ENCODE results near the gene CD38. TPM values are rescaled to one million over a fixed set of nuclear protein-coding genes. Genes with fewer than 3 reads are reported as not detected.

CD38 gene
- total RNA-seq, 1 experiment from 2014 or later = not detected

DNA sequence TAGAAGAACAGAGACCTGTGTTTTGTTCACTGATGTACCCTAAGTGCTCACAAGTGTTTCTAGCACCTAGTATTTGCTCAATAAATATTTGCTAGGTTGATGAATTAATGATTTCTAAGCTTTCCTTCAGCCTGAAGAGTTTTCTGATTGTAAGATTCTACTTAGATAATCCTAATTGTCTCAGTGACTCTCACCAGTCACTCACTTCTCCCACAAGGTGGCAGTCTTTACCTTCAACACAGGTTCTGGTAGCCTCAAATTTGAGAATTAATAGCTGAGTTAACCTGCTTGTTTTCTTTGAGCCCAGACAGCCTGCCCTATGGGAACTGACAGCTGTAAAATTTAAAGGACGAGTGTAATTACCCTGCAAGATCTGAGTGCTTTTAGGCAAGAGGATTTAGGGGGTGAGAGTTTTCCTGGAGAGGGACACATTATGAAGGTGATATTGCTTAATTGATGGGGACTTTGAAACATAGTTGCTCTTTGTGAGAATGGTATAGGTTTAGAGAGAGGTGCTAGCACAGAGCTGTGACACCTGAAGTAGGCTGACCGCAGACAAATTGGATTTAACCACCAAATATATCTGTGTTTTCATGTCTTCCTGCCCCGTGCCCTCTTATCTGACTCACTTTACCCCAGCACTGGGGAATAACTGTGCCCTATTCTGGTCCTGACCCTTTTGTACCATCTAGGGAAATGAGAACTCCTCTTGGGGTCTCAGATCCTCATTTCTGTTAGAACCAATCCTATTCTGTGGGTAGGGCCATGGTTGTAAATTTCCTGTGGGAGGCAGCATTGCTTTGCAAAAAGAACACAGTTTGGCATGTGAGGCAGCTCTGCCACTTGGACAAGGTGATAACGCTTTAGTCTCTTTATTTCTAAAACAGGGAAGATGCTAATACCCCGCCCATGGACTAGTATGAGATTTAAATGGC lies 27.7 kb downstream of the CD38 start:
- ChIA-PET POLR2A (interaction anchor here (0.6 to 2.5 kb wide), 5 partner anchors 20 to 196 kb away, joined by 3 to 7 read pairs (median 5); no protein-coding TSS in a partner anchor), CTCF (interaction anchor here (0.6 to 8.9 kb wide), 78 partner anchors 12 to 1526 kb away, joined by 3 to 148 read pairs (median 4); partner anchors contain the start of genes CC2D2A, FGFBP1 and FGFBP2)
- TF ChIP-seq, protein P1, sequence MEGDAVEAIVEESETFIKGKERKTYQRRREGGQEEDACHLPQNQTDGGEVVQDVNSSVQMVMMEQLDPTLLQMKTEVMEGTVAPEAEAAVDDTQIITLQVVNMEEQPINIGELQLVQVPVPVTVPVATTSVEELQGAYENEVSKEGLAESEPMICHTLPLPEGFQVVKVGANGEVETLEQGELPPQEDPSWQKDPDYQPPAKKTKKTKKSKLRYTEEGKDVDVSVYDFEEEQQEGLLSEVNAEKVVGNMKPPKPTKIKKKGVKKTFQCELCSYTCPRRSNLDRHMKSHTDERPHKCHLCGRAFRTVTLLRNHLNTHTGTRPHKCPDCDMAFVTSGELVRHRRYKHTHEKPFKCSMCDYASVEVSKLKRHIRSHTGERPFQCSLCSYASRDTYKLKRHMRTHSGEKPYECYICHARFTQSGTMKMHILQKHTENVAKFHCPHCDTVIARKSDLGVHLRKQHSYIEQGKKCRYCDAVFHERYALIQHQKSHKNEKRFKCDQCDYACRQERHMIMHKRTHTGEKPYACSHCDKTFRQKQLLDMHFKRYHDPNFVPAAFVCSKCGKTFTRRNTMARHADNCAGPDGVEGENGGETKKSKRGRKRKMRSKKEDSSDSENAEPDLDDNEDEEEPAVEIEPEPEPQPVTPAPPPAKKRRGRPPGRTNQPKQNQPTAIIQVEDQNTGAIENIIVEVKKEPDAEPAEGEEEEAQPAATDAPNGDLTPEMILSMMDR (IDR thresholded peaks at IDR 0.05; ENCODE audit: unreplicated experiment) = peak; percentile 67
- BruUV-seq (replicated peaks) = no TSS peak
- Mint-ChIP-seq H3K9me3 (ENCODE audit: unreplicated experiment) (peaks cover 3% of the 10 kb centered on the region), H3K4me3 (ENCODE audit: unreplicated experiment) (no peak overlapping the region), H3K27ac (ENCODE audit: low read depth, unreplicated experiment) (no peak overlapping the region), H3K36me3 (ENCODE audit: insufficient read depth, unreplicated experiment) (no peaks in the 10 kb centered on the region), H3K4me1 (ENCODE audit: insufficient read depth, unreplicated experiment) (peaks cover 5% of the 10 kb centered on the region), H3K27me3 (ENCODE audit: insufficient read depth, unreplicated experiment) (peaks cover 43% of the 10 kb centered on the region)
- intact Hi-C loops (cut with micrococcal nuclease) = loop anchor here (1.0 to 5.0 kb wide), 7 partner anchors 74 to 456 kb away; no protein-coding TSS in a partner anchor
- DNase-seq (ENCODE audit: unreplicated experiment) = peak; percentile 80

DNA sequence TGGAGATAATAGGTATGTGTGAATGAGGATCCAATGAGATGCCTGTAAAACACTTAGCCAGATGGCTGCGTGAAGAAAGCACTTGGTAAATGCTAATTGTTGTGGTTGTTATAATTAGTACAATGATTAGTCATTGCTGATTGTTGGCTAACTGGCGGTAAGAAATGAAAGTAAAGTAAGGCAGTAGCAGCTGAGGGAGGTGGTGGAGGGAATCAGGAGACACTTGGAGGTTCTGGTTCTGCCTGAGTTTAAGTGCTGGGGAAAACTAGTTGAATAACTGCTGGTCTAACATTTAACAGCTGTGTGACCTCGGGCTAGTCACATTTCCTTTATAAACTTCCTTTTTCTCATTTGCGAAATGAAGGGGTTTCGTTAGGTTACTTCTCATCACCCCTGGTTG lies 30.9 kb downstream of the CD38 start:
- TF ChIP-seq, protein P1 (IDR thresholded peaks at IDR 0.05; ENCODE audit: unreplicated experiment) = no peak
- Mint-ChIP-seq H3K36me3 (ENCODE audit: insufficient read depth, unreplicated experiment) (no peaks in the 10 kb centered on the region), H3K9me3 (ENCODE audit: unreplicated experiment) (no peaks in the 10 kb centered on the region), H3K27me3 (ENCODE audit: insufficient read depth, unreplicated experiment) (peaks cover 26% of the 10 kb centered on the region), H3K4me1 (ENCODE audit: insufficient read depth, unreplicated experiment) (peaks cover 5% of the 10 kb centered on the region), H3K4me3 (ENCODE audit: unreplicated experiment) (no peak overlapping the region), H3K27ac (ENCODE audit: low read depth, unreplicated experiment) (no peak overlapping the region)
- DNase-seq (ENCODE audit: unreplicated experiment) = no peak
- ChIA-PET CTCF (interaction anchor here (0.5 to 8.9 kb wide), 6 partner anchors 50 to 387 kb away, joined by 3 to 148 read pairs (median 58); no protein-coding TSS in a partner anchor), POLR2A (interaction anchor here (0.8 kb wide), 1 partner anchor 329 kb away, joined by 3 read pairs; no protein-coding TSS in a partner anchor)
- intact Hi-C loops (cut with micrococcal nuclease) = loop anchor here (5.0 kb wide), 3 partner anchors 77 to 453 kb away; no protein-coding TSS in a partner anchor
- no TSS peak for BruUV-seq (replicated peaks)

DNA sequence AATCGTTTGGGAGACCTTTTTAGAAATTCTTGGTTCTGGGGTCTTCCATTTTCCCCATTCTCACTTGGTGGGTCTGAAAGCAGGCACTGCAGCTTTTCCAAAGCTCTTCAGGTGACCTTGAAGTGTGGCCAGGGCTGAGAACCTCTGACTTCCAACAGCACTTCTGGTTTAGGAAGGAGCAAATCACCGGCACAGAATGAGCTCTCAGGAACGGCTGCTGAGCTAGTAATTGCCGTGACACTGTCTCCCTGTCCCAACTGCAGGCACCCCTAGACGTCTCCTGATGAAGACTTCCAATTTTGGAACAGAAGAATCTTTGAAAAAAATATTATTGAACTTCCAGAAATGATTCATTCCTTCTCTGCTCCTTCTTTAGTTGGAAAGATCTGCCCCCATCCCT lies 31.3 kb downstream of the CD38 start:
- DNase-seq (ENCODE audit: unreplicated experiment) = no peak
- no peak overlapping the region for H3K4me3 Mint-ChIP-seq (ENCODE audit: unreplicated experiment)
- BruUV-seq (replicated peaks) = no TSS peak
- H3K9me3 Mint-ChIP-seq (ENCODE audit: unreplicated experiment) = no peaks in the 10 kb centered on the region
- ChIA-PET CTCF (interaction anchor here (0.5 to 8.9 kb wide), 6 partner anchors 50 to 387 kb away, joined by 3 to 148 read pairs (median 58); no protein-coding TSS in a partner anchor), POLR2A (interaction anchor here (0.8 kb wide), 1 partner anchor 330 kb away, joined by 3 read pairs; no protein-coding TSS in a partner anchor)
- peaks cover 26% of the 10 kb centered on the region for H3K27me3 Mint-ChIP-seq (ENCODE audit: insufficient read depth, unreplicated experiment)
- H3K4me1 Mint-ChIP-seq (ENCODE audit: insufficient read depth, unreplicated experiment) = peaks cover 5% of the 10 kb centered on the region
- intact Hi-C loops (cut with micrococcal nuclease) = loop anchor here (5.0 kb wide), 3 partner anchors 77 to 453 kb away; no protein-coding TSS in a partner anchor
- no peak overlapping the region for H3K27ac Mint-ChIP-seq (ENCODE audit: low read depth, unreplicated experiment)
- no peaks in the 10 kb centered on the region for H3K36me3 Mint-ChIP-seq (ENCODE audit: insufficient read depth, unreplicated experiment)
- TF ChIP-seq, protein P1 (IDR thresholded peaks at IDR 0.05; ENCODE audit: unreplicated experiment) = no peak

All from MCF 10A (cell line).